ENCODE measurements around the gene ACTG1.

DNA sequence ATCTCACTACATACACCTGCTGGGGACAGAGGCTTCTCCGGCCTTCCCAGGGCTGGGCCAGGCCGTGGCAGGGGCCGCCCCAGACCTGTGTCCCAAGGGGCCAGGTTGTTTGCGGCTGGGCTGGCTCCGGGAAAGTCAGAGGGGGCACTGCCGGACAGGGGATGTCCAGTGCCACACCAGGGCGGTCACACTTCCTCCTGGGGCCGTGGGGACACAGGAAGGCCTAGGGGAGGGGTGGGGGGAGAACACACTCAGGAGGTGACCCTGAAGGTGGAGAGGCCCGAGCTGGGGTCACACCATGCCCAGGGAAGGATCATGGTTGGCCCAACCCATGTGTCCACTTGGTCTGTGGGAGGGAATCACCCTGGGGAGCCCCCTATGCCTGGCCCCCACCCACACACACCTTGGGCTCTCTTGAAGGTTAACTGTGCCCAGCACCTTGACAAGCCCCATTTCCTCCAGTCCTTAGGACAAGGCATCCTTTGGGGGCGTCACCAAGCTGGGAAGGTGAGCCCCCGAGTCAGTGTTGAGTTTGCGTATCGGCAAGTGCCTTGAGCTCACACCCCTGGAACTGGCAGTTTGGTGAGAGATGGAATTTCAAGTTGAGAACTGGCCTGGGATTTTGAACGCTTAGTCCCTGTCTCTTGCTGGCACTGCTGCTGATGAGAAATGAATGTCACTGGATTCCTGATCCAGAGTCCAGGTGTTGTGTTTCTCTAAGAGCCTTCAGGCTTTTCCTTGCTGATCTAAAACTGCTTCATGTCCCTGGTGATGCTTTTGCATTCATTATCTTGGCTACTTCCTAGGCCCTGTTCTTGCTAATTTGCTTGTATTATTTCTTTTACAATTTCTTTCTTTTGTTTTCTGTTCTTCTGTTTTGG is 7.7 kb upstream of the ACTG1 start:
- TF ChIP-seq, protein P1, sequence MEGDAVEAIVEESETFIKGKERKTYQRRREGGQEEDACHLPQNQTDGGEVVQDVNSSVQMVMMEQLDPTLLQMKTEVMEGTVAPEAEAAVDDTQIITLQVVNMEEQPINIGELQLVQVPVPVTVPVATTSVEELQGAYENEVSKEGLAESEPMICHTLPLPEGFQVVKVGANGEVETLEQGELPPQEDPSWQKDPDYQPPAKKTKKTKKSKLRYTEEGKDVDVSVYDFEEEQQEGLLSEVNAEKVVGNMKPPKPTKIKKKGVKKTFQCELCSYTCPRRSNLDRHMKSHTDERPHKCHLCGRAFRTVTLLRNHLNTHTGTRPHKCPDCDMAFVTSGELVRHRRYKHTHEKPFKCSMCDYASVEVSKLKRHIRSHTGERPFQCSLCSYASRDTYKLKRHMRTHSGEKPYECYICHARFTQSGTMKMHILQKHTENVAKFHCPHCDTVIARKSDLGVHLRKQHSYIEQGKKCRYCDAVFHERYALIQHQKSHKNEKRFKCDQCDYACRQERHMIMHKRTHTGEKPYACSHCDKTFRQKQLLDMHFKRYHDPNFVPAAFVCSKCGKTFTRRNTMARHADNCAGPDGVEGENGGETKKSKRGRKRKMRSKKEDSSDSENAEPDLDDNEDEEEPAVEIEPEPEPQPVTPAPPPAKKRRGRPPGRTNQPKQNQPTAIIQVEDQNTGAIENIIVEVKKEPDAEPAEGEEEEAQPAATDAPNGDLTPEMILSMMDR (IDR thresholded peaks at IDR 0.05): no peak
- no peak for TF ChIP-seq POLR2A (IDR thresholded peaks at IDR 0.05)

All from Peyer's patch (tissue), 4 donors.